ENCODE results near the gene NPHP4. TPM values are rescaled to one million over a fixed set of nuclear protein-coding genes. Genes with fewer than 3 reads are reported as not detected.

The NPHP4 gene
- polyA plus RNA-seq, 1 donor (not counting 4 experiments of a cell fraction or from before 2014, with no cell fraction given): 3.7 TPM

DNA sequence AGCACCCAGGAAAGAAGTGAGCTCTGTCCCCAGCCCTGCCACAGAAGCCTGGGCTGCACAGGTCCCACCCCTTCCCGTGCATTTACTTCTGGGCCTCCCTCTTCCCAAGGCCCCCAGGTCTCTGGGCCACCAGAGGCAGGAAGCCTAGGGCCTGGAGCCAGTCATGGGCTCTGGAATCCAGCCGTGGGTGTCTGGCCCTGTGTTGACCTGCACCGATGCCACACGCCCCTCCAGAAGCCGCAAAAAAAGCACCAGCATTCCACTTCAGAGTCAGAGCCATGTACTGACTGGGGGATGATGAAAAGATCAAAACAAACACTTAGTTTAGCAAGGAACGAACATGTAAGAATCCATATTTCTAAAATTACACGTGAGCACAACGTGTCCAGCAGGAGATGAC lies 141.7 kb downstream of the NPHP4 start:
- H3K27me3 ChIP-seq (ENCODE audit: control insufficient read depth, extremely low read depth, insufficient read depth, low read length): no peaks in the 10 kb centered on the region
- H3K9me3 ChIP-seq (ENCODE audit: control insufficient read depth, low read depth, low read length): no peaks in the 10 kb centered on the region
- TF ChIP-seq EZH2 (IDR thresholded peaks at IDR 0.05; ENCODE audit: low read length): no peak
- TF ChIP-seq, protein P1, sequence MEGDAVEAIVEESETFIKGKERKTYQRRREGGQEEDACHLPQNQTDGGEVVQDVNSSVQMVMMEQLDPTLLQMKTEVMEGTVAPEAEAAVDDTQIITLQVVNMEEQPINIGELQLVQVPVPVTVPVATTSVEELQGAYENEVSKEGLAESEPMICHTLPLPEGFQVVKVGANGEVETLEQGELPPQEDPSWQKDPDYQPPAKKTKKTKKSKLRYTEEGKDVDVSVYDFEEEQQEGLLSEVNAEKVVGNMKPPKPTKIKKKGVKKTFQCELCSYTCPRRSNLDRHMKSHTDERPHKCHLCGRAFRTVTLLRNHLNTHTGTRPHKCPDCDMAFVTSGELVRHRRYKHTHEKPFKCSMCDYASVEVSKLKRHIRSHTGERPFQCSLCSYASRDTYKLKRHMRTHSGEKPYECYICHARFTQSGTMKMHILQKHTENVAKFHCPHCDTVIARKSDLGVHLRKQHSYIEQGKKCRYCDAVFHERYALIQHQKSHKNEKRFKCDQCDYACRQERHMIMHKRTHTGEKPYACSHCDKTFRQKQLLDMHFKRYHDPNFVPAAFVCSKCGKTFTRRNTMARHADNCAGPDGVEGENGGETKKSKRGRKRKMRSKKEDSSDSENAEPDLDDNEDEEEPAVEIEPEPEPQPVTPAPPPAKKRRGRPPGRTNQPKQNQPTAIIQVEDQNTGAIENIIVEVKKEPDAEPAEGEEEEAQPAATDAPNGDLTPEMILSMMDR (optimal IDR thresholded peaks at IDR 0.05 in 1 of 3, IDR thresholded peaks at IDR 0.05 in 1 of 3, conservative IDR thresholded peaks at IDR 0.05 in 1 of 3; ENCODE audit: extremely low read depth in 1 of 3, insufficient read depth in 2 of 3, low read length in 3 of 3): no peak
- H3K79me2 ChIP-seq (ENCODE audit: control insufficient read depth, insufficient read depth, low read length): no peaks in the 10 kb centered on the region
- DNase-seq (ENCODE audit: low read depth, low spot score) (no peak), FAIRE-seq (no peak)
- H3K9me1 ChIP-seq (ENCODE audit: control insufficient read depth, extremely low read depth, insufficient read depth, low read length): no peaks in the 10 kb centered on the region
- peaks cover 3% of the 10 kb centered on the region for H4K20me1 ChIP-seq (ENCODE audit: control insufficient read depth, extremely low read depth, insufficient read depth, low read length)
- no peak overlapping the region for H3K4me2 ChIP-seq (ENCODE audit: control insufficient read depth, extremely low read depth, insufficient read depth, low read depth, low read length)
- no peaks in the 10 kb centered on the region for H3K36me3 ChIP-seq (ENCODE audit: control insufficient read depth in 2 of 2, extremely low read depth in 1 of 2, insufficient read depth in 2 of 2, low read length in 2 of 2)
- no peak overlapping the region for H2AFZ ChIP-seq (ENCODE audit: control insufficient read depth, low read length)
- no peak overlapping the region for H3K9ac ChIP-seq (ENCODE audit: control insufficient read depth, extremely low read depth, insufficient read depth, low read length)
- dilution Hi-C loops (cut with MboI; ENCODE audit: extremely low pct_ligation_motif_present, low sequenced_read_pairs): no loop called here
- H3K4me1 ChIP-seq (ENCODE audit: control insufficient read depth, extremely low read depth, insufficient read depth, low read length): no peaks in the 10 kb centered on the region
- no peak overlapping the region for H3K4me3 ChIP-seq (ENCODE audit: control insufficient read depth in 2 of 3, extremely low read depth in 1 of 3, insufficient read depth in 2 of 3, low read depth in 1 of 3, low read length in 3 of 3)
- H3K27ac ChIP-seq (ENCODE audit: control insufficient read depth, insufficient read depth, low read length): no peak overlapping the region

DNA sequence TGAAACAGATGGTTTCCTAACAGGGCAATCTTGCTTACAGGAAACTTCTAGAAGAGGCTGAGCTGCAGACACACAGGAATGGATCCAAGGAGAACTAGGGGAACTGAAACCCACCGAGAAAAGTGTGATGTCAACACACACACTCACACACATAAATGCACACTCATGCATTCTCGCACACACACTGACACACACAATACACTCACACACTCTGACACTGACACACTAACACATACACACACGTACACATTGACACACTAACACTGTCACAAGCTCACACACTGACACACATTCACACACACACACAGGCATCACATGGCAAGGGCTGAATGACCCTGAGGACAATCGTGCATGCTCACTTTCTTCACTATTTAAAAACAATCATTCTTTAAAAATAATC lies 142.7 kb downstream of the NPHP4 start:
- no peak overlapping the region for H2AFZ ChIP-seq (ENCODE audit: control insufficient read depth, low read length)
- no peak overlapping the region for H3K4me2 ChIP-seq (ENCODE audit: control insufficient read depth, extremely low read depth, insufficient read depth, low read depth, low read length)
- no peaks in the 10 kb centered on the region for H3K36me3 ChIP-seq (ENCODE audit: control insufficient read depth in 2 of 2, extremely low read depth in 1 of 2, insufficient read depth in 2 of 2, low read length in 2 of 2)
- no peaks in the 10 kb centered on the region for H3K27me3 ChIP-seq (ENCODE audit: control insufficient read depth, extremely low read depth, insufficient read depth, low read length)
- no peak overlapping the region for H3K4me3 ChIP-seq (ENCODE audit: control insufficient read depth in 2 of 3, extremely low read depth in 1 of 3, insufficient read depth in 2 of 3, low read depth in 1 of 3, low read length in 3 of 3)
- no peak overlapping the region for H3K27ac ChIP-seq (ENCODE audit: control insufficient read depth, insufficient read depth, low read length)
- H4K20me1 ChIP-seq (ENCODE audit: control insufficient read depth, extremely low read depth, insufficient read depth, low read length): peaks cover 3% of the 10 kb centered on the region
- no peak overlapping the region for H3K9ac ChIP-seq (ENCODE audit: control insufficient read depth, extremely low read depth, insufficient read depth, low read length)
- H3K4me1 ChIP-seq (ENCODE audit: control insufficient read depth, extremely low read depth, insufficient read depth, low read length): no peaks in the 10 kb centered on the region
- no peak for TF ChIP-seq EZH2 (IDR thresholded peaks at IDR 0.05; ENCODE audit: low read length)
- TF ChIP-seq, protein P1 (optimal IDR thresholded peaks at IDR 0.05 in 1 of 3, IDR thresholded peaks at IDR 0.05 in 1 of 3, conservative IDR thresholded peaks at IDR 0.05 in 1 of 3; ENCODE audit: extremely low read depth in 1 of 3, insufficient read depth in 2 of 3, low read length in 3 of 3): no peak
- FAIRE-seq (no peak), DNase-seq (ENCODE audit: low read depth, low spot score) (no peak)
- no peaks in the 10 kb centered on the region for H3K9me3 ChIP-seq (ENCODE audit: control insufficient read depth, low read depth, low read length)
- no peaks in the 10 kb centered on the region for H3K9me1 ChIP-seq (ENCODE audit: control insufficient read depth, extremely low read depth, insufficient read depth, low read length)
- no peaks in the 10 kb centered on the region for H3K79me2 ChIP-seq (ENCODE audit: control insufficient read depth, insufficient read depth, low read length)
- dilution Hi-C loops (cut with MboI; ENCODE audit: extremely low pct_ligation_motif_present, low sequenced_read_pairs): no loop called here
